GM12878 (cell line): ENCODE measurements around the gene THAP7.

ENCODE experiments used
- BCLAF1 ChIP-seq: fragments of 450-650 bp; IDR thresholded peaks from 2 replicates; pipeline ENCODE4 v1.6.1; 2017; ENCODE audit warnings: antibody characterized with exemption, mild to moderate bottlenecking, moderate library complexity
- BHLHE40 ChIP-seq, 2 experiments: fragments of 450-650 bp in 1 of 2; IDR thresholded peaks; 2 replicates each; pipeline ENCODE4 v1.6.1; 2011 to 2017; ENCODE audit warnings: low read depth in 2 of 2, borderline replicate concordance in 1 of 2, improper control_type of control experiment in 1 of 2, low read length in 1 of 2, mild to moderate bottlenecking in 1 of 2
- BRCA1 ChIP-seq: IDR thresholded peaks from 2 replicates; pipeline ENCODE4 v1.6.1; 2011; ENCODE audit warnings: low read depth, low read length, improper control_type of control experiment
- NRF1 ChIP-seq: conservative IDR thresholded peaks from 2 replicates; pipeline ENCODE4 v1.6.1; 2011; ENCODE audit warnings: mild to moderate bottlenecking, low read depth, low read length, improper control_type of control experiment

- TF ChIP-seq BCLAF1 (no peak), BHLHE40 (IDR thresholded peaks at IDR 0.05; ENCODE audit: borderline replicate concordance in 1 of 2, low read depth in 2 of 2, low read length in 1 of 2) (no peak), NRF1 (no peak), BRCA1 (no peak)
Observed at GRCh38 chr22:21034989-21035388, 33.1 kb upstream of the THAP7 start.
